ENCODE results near the gene GPR152. TPM values are rescaled to one million over a fixed set of nuclear protein-coding genes. Genes with fewer than 3 reads are reported as not detected.
"Not testable (repeated sequence)": the region's sequence is repeated elsewhere in the genome, so short reads cannot be mapped to it uniquely, and the experiment has no call there.

GPR152 gene
- total RNA-seq, 3 donors from 2014 or later, result not detected

DNA sequence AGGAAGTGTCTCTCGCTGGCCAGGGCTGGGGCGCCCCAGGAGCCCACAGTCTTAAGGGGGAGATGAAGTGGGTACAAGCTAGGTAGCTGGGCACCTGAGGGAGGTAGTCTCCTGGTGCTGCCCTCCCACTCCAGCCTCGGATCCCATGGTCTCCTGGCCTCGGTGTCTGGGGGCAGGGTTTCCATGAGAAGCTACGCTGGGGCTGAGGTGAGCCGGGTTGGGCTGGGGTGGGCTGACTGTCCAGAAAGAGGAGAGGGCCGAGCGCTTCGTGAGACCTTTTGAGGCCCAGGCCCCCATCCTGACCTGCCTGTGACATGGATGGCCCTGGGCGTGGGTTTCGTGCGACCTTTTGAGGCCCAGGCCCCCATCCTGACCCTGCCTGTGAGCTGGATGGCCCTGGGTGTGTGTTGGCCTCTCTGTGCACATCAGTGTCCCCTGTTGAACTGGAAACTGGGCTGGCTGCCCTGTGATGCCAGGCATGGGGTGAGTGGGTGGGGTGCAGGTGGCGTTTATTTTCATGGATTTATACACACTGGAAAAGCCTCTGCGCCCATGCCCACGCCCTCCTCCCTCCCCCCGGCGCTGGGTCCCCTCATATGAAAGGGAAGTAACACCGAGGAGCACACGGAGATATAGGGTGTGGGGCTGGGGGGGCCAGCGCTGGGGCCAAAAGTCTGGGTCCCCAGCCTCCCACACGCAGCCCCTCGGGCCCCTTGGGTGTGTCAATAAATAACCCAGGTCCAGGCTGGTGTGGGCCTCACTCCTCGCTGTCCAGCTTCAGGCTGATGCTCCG is 38.9 kb upstream of the GPR152 start:
- TF ChIP-seq CTCF (IDR thresholded peaks at IDR 0.05), result no peak
- no peak for ATAC-seq
- peak in 1 of 3 donors; percentile 44 for DNase-seq
- H3K9me3 ChIP-seq, result no peaks in the 10 kb centered on the region
- peaks cover 3% of the 10 kb centered on the region for H3K36me3 ChIP-seq (ENCODE audit: low read depth)
- no peak overlapping the region for H3K4me3 ChIP-seq
- intact Hi-C loops (cut with DNase I, micrococcal nuclease), result no loop called here
- H3K4me1 ChIP-seq (ENCODE audit: low read depth), result peaks cover 6% of the 10 kb centered on the region

DNA sequence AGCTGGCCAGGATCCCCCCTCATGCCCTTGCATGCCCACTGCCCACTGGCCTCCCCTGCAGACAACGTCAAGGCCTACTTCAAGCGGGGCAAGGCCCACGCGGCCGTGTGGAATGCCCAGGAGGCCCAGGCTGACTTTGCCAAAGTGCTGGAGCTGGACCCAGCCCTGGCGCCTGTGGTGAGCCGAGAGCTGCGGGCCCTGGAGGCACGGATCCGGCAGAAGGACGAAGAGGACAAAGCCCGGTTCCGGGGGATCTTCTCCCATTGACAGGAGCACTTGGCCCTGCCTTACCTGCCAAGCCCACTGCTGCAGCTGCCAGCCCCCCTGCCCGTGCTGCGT is 38.2 kb upstream of the GPR152 start:
- intact Hi-C loops (cut with DNase I, micrococcal nuclease), result no loop called here
- no peak overlapping the region for H3K4me3 ChIP-seq
- ATAC-seq (no peak), DNase-seq (peak in 1 of 3 donors; percentile 49)
- peaks cover 10% of the 10 kb centered on the region for H3K4me1 ChIP-seq (ENCODE audit: low read depth)
- no peaks in the 10 kb centered on the region for H3K9me3 ChIP-seq
- peaks cover 3% of the 10 kb centered on the region for H3K36me3 ChIP-seq (ENCODE audit: low read depth)
- no peak for TF ChIP-seq CTCF (IDR thresholded peaks at IDR 0.05)

DNA sequence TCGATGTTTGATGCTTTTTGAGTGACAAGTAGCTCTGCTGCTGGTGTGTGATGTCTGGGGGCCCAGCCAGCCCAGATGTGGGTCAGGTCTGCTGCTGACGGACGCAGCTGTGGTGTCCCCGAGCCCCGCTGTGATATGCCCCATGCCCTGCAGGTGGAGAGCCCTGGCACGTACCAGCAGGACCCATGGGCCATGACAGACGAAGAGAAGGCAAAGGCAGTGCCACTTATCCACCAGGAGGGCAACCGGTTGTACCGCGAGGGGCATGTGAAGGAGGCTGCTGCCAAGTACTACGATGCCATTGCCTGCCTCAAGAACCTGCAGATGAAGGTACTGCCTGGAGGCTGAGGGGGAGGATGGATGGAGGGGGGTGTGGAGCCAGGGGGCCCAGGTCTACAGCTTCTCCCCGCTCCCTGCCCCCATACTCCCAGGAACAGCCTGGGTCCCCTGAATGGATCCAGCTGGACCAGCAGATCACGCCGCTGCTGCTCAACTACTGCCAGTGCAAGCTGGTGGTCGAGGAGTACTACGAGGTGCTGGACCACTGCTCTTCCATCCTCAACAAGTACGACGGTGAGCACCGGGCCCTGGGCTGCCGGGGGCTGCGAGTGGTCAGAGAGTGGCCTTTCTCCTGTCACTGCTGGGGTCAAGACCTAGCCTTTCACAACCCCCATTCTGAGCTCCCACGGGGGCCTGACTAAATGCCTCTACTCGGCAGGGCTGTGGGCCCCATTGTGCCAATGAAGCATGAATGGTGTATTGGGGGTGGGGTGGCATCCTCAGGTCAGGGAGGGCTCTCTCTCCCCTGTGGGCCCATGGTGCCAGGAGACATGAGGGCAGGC is 37.6 kb upstream of the GPR152 start:
- peak in 1 of 3 donors; percentile 53 for DNase-seq
- peak; percentile 1 for ATAC-seq
- intact Hi-C loops (cut with DNase I, micrococcal nuclease), result no loop called here
- H3K4me1 ChIP-seq (ENCODE audit: low read depth), result peaks cover 13% of the 10 kb centered on the region
- TF ChIP-seq CTCF (IDR thresholded peaks at IDR 0.05), result no peak
- no peak overlapping the region for H3K4me3 ChIP-seq
- H3K9me3 ChIP-seq, result no peaks in the 10 kb centered on the region
- peaks cover 3% of the 10 kb centered on the region for H3K36me3 ChIP-seq (ENCODE audit: low read depth)

DNA sequence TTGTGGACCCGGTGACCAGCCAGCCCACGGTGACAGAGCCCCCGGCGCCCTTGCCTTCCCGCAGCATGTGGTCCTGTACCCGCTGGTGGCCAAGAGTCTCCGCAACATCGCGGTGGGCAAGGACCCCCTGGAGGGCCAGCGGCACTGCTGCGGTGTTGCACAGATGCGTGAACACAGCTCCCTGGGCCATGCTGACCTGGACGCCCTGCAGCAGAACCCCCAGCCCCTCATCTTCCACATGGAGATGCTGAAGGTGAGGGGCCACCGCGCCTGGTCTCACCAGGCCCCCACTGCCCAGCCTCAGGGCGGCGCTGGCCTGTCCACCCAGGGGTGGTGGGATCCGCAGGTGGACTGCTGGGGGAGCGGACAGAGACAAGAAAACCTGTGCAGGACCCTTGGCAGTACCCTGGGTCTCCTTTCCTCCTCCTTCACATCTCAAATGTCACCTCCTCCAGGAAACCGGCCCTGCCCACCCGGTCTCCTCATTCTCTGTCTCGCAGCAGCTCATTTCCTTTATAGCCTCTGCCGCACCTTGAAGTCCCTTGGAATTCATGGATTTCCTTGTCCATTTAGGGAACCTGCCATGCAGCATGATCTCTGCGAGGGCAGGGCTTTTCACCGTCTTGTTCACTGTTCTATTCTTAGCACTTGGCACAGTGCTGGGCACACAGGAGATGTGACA is 36.8 kb upstream of the GPR152 start:
- no peak for TF ChIP-seq CTCF (IDR thresholded peaks at IDR 0.05)
- H3K4me3 ChIP-seq, result no peak overlapping the region
- peaks cover 16% of the 10 kb centered on the region for H3K4me1 ChIP-seq (ENCODE audit: low read depth)
- H3K9me3 ChIP-seq, result no peaks in the 10 kb centered on the region
- ATAC-seq, result peak; percentile 66
- intact Hi-C loops (cut with DNase I, micrococcal nuclease), result no loop called here
- H3K36me3 ChIP-seq (ENCODE audit: low read depth), result no peaks in the 10 kb centered on the region
- peak; percentile 54 to 58 (median 57) for DNase-seq

GRCh38 chr11:67486481-67487195 is 34.1 kb upstream of the GPR152 start:
- no peaks in the 10 kb centered on the region for H3K9me3 ChIP-seq
- intact Hi-C loops (cut with DNase I, micrococcal nuclease), result no loop called here
- peaks cover 29% of the 10 kb centered on the region for H3K4me1 ChIP-seq (ENCODE audit: low read depth)
- ATAC-seq (no peak), DNase-seq (peak in 2 of 3 donors; percentile 47 to 60)
- TF ChIP-seq CTCF (IDR thresholded peaks at IDR 0.05), result no peak
- H3K4me3 ChIP-seq, result no peak overlapping the region
- no peaks in the 10 kb centered on the region for H3K36me3 ChIP-seq (ENCODE audit: low read depth)

- H3K36me3 ChIP-seq (ENCODE audit: low read depth); ATAC-seq; H3K4me3 ChIP-seq; H3K9me3 ChIP-seq; intact Hi-C loops (cut with DNase I, micrococcal nuclease): not testable (repeated sequence)
- DNase-seq, result peak in 2 of 3 donors; percentile 63 to 78
- peaks cover 29% of the 10 kb centered on the region for H3K4me1 ChIP-seq (ENCODE audit: low read depth)
Measured at GRCh38 chr11:67485873-67486361, 33.4 kb upstream of the GPR152 start.
